C1 segment of cervical spinal cord (tissue), 14 donors: ENCODE data around the gene UHRF1.
A peak's percentile ranks its signal among the peaks of the same experiment; 100 is the strongest.
"Not testable (repeated sequence)": the region's sequence is repeated elsewhere in the genome, so short reads cannot be mapped to it uniquely, and the experiment has no call there.

ENCODE experiments used
- DNase-seq, 14 donors: peaks; one replicate each; lab custom pipeline; 2025; lab: John Stamatoyannopoulos, UW

The UHRF1 gene

DNA sequence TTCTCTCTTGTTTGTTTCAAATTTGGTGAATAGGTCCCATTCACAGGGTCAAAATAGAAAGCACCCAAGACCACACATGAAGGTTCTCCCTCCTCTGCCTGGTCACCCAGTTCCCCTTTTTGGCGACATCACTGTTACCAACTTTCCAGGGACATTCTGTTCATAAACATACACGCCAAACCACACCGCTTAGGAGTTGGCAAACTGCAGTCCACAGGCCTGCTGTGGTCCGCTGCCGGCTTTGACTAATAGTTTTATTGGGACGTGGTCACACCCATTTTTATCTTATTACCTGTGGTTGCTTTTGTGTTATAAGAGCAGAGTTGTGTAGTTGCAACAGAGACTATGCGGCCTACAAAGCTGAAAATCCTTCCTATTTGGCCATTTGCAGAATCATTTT is 24.2 kb downstream of the UHRF1 start:
- peak in 2 of 14 donors; percentile 2 to 17 for DNase-seq

DNA sequence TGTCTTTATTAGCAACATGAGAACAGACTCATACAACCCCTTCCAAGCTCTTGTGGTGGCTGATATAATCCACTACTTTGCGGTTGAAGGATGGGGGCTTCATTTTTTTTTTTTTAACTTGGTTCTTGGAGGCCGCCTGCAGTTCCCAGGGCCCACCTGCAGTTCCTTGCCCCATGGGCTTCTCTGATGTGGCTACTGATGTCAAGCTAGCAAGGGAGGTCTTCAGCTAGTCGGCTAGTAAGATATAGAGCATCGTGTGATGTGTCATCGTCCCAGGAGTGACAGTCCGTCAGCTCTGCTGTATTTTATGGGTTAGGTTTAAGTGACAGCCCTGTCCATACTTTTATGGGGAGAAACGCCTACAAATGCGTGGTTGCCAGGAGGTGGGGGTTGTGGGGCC is 26.1 kb downstream of the UHRF1 start:
- DNase-seq = no peak

- DNase-seq = no peak
Measured at GRCh38 chr19:4937060-4937459, 27.8 kb downstream of the UHRF1 start.

DNA sequence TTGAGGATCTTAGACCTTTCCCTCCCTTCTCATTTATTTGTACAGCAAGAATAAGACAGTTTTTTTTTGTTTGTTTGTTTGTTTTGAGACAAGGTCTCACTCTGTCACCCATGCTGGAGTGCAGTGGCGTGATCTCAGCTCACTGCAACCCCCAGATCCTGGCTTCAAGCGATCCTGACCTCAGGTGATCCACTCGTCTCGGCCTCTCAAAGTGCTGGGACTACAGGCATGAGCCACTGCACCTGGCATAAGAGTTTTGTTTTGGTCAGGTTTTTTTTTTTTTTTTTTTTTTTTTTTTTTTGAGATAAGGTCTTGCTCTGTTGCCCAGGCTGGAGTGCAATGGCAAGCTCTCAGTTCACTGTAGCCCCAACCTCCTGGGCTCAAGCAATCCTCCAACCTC is 29.2 kb downstream of the UHRF1 start:
- not testable (repeated sequence) for DNase-seq

GRCh38 chr19:4939466-4939865 is 30.2 kb downstream of the UHRF1 start:
- DNase-seq = peak in 1 of 14 donors; percentile 40

GRCh38 chr19:4941638-4942169 is 32.4 kb downstream of the UHRF1 start:
- DNase-seq = not testable (repeated sequence)

DNA sequence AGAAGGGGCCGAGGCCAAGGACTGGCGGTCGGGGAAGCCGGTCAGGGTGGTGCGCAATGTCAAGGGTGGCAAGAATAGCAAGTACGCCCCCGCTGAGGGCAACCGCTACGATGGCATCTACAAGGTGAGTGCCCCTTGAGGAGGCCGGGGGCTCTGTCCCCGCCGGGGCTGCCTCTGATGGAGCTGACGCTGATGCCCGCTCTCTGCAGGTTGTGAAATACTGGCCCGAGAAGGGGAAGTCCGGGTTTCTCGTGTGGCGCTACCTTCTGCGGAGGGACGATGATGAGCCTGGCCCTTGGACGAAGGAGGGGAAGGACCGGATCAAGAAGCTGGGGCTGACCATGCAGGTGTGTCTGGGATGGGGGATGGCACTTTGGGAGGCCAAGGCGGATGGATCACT is 41.3 kb downstream of the UHRF1 start:
- not testable (repeated sequence) for DNase-seq

- DNase-seq = no peak
Measured at GRCh38 chr19:4951656-4952055, 42.4 kb downstream of the UHRF1 start.

- DNase-seq = no peak
Measured at GRCh38 chr19:4952945-4953344, 43.6 kb downstream of the UHRF1 start.

GRCh38 chr19:4954320-4955149 is 45.2 kb downstream of the UHRF1 start:
- DNase-seq = not testable (repeated sequence)

- DNase-seq = no peak
Measured at GRCh38 chr19:4955274-4955673, 46.0 kb downstream of the UHRF1 start.

DNA sequence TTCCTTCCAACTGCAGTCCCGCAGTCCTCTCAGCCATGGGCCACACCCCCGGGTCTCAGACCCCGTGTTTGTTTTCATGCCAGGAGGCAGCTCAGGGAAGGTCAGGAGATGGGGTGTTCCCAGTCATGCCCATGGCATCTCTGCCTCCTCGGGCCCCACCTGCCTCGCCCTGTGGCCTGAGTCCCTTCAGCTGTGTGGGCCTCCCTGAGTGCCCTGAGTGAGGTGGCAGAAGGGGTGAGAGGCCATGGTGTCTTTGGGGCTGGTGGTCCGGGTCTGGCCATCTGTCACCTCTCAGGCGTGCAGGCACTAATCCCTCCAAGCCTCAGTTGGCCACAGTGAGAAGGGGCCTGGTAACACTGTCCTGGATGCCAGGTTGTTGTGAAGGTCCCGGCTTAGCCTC is 48.7 kb downstream of the UHRF1 start:
- no peak for DNase-seq

DNA sequence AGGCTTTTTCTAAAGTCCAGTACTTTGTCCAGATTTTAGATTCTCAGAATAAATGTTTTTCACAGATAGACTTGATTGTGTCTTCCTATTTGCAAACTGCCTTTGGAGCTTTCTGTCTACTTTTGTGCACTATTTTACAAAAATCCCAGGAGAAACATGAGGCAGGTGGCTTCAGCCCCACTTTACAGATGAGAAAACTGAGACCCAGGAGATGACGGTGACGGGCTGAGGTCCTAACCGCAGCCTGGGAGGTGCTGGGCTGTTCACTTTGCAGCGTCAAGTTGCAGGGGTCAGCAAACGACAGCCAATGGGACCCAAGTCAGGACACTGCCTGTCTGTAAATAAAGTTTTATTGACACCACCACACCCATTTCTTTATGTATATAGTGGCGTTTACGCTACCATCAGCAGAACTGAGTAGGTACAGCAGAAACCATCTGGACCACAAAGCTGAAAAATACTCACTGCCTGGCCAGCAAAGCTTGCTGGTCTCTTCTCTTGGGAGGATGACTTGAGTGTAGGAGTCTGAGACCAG is 52.9 kb downstream of the UHRF1 start:
- no peak for DNase-seq

DNA sequence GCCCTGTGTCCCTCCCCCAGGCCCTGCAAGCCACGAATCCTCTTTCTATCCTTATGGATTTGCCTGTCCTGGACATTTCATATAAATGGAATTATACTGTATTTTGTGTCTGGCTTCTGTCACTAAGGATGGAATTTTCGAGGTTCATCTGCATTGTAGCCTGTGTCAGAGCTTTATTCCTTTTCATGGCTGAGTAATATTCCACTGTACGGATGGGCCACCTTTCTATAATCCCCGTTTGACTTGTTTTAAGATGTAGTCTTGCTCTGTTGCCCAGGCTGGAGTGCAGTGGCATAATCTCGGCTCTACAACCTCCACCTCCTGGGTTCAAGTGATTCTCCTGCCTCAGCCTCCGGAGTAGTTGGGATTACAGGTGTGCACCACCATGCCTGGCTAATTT is 55.8 kb downstream of the UHRF1 start:
- no peak for DNase-seq

- DNase-seq = no peak
Measured at GRCh38 chr19:4966591-4966990, 57.3 kb downstream of the UHRF1 start.

GRCh38 chr19:4967738-4968461 is 58.6 kb downstream of the UHRF1 start:
- no peak for DNase-seq

DNA sequence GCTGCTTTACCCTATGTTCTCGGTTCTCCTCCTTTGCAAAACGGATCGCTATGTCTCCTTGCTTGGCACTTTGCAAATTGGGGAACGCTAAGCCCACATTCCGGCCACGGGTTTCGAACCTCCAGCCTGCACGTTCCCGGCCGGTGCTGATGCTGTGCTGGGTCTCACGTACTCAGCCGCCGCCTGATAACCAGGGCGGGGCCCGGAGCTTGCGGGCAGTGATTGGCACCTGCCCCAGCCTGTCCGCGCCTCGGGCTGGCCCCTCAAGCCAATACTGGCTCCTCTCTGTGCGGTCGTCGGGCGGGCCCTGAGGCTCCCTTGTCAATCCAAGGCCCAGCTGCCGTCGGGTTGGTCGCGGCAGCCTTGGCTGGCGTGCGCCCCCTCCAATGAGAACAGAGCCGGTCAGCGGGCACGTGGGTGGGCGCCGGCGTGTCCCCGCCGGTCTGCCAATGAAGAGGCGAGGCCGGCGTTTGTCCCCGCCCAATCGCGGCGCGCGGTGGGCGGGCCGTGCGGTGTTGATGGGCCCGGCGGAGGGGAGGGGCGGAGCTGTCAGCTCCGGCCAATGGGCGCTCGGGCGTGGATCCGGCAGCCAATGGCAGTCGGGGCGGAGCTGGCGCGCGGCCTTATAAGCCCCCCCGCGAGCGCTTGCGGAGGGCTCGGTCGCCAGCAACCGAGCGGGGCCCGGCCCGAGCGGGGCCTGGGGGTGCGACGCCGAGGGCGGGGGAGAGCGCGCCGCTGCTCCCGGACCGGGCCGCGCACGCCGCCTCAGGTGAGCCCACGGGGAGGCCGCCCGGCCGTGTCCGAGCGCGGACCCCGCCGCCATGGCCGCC is 59.4 kb downstream of the UHRF1 start, which contains the start of gene KDM4B:
TSS of gene KDM4B (plus strand) at position 652 of the 830 bp plus-strand sequence. CDS start 63,778 bp downstream, outside the sequence.
- peak; percentile 93 to 100 (median 98) for DNase-seq

DNA sequence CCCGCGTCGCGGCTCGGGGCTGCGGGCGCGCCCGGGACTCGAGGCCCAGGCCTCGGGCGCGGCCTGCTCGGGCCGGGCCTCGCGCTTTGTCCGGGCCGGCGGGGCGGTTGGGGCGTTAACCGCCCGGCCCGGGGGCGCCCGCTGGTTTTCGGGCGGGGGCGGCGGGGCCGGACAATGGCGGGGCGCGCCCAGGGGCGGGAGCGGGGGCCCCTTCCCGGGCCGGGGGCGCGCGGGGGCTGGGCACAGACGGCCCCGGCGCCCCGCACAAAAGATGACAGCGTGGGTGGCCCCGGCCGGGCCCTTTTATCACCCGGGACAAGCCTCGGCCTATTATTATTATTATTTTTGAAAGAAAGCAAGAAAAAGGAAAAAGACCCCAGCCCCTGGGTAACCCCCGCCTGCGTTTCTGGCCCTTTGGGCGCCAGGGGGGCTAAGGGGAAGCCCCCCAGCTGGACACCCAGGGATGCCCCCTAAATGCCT is 60.0 kb downstream of the UHRF1 start:
- no peak for DNase-seq

DNA sequence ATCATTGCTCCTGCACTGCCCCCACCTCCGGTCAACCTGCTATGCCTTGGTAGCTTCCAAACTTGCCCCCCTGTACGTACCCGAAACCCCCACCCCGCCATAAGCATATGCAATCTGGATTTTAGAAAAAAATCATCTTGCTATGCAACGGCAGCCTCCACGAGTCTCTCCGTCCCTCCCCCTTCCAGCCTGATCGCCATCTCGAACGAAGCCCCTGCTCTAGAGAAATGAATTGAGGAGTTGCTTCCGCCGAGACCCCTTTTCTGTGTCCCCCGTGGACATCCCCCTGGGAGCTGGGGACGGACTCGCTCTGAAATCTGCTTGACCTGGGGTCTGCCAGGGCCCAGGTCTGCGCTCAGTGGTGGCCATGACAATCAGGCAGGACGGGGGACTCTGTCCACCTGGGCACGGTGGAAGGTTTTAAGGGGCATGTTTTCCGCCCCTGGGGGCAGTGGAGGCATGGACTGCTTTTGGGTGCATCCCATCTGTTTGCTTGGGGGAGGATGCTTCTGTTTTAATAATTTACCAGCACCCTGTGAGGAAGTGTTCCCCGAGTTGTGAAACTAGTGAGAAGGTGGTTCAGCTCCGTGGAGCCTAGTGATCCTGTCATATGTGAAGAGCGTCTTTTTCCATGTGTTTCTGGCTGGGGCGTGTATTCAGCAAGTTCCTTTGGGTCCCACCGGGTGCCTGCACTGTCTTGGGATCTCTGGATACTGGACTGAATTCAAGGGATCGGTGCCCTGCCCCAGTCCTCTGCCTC is 60.7 kb downstream of the UHRF1 start:
- DNase-seq = peak in 1 of 14 donors; percentile 20
